ENCODE results near the gene PIP4K2C.
A peak's percentile ranks its signal among the peaks of the same experiment; 100 is the strongest.
"Not testable (repeated sequence)": the region's sequence is repeated elsewhere in the genome, so short reads cannot be mapped to it uniquely, and the experiment has no call there.

Gene PIP4K2C

GRCh38 chr12:57558864-57559263 is 32.1 kb upstream of the PIP4K2C start:
- no peak for DNase-seq (ENCODE audit: low read depth in 2 of 2)

GRCh38 chr12:57560516-57560915 is 30.5 kb upstream of the PIP4K2C start:
- DNase-seq (ENCODE audit: low read depth in 2 of 2), result no peak

GRCh38 chr12:57561117-57561516 is 29.9 kb upstream of the PIP4K2C start:
- DNase-seq (ENCODE audit: low read depth in 2 of 2), result not testable (repeated sequence)

GRCh38 chr12:57563358-57563757 is 27.6 kb upstream of the PIP4K2C start:
- DNase-seq (ENCODE audit: low read depth in 2 of 2), result no peak

GRCh38 chr12:57564178-57564740 is 26.7 kb upstream of the PIP4K2C start:
- no peak for DNase-seq (ENCODE audit: low read depth in 2 of 2)

GRCh38 chr12:57568838-57569237 is 22.2 kb upstream of the PIP4K2C start:
- no peak for DNase-seq (ENCODE audit: low read depth in 2 of 2)

GRCh38 chr12:57569858-57570257 is 21.1 kb upstream of the PIP4K2C start:
- no peak for DNase-seq (ENCODE audit: low read depth in 2 of 2)

GRCh38 chr12:57570438-57570837 is 20.6 kb upstream of the PIP4K2C start:
- not testable (repeated sequence) for DNase-seq (ENCODE audit: low read depth in 2 of 2)

GRCh38 chr12:57571926-57572762 is 18.8 kb upstream of the PIP4K2C start:
- no peak for DNase-seq (ENCODE audit: low read depth in 2 of 2)

GRCh38 chr12:57574795-57575194 is 16.2 kb upstream of the PIP4K2C start:
- no peak for DNase-seq (ENCODE audit: low read depth in 2 of 2)

- no peak for DNase-seq (ENCODE audit: low read depth in 2 of 2)
These were observed 15.0 kb upstream of the PIP4K2C start for GRCh38 chr12:57575771-57576612.

- no peak for DNase-seq (ENCODE audit: low read depth in 2 of 2)
These were observed 14.3 kb upstream of the PIP4K2C start for GRCh38 chr12:57576613-57577160.

GRCh38 chr12:57577981-57578758 is 12.8 kb upstream of the PIP4K2C start:
- DNase-seq (ENCODE audit: low read depth in 2 of 2), result no peak

GRCh38 chr12:57579011-57579410 is 12.0 kb upstream of the PIP4K2C start:
- DNase-seq (ENCODE audit: low read depth in 2 of 2), result no peak

- no peak for DNase-seq (ENCODE audit: low read depth in 2 of 2)
These were observed 11.1 kb upstream of the PIP4K2C start for GRCh38 chr12:57579677-57580465.

GRCh38 chr12:57580466-57580795 is 10.6 kb upstream of the PIP4K2C start:
- DNase-seq (ENCODE audit: low read depth in 2 of 2), result no peak

GRCh38 chr12:57581802-57582201 is 9.2 kb upstream of the PIP4K2C start:
- DNase-seq (ENCODE audit: low read depth in 2 of 2), result no peak

- DNase-seq (ENCODE audit: low read depth in 2 of 2), result no peak
These were observed 8.6 kb upstream of the PIP4K2C start for GRCh38 chr12:57582440-57582839.

- DNase-seq (ENCODE audit: low read depth in 2 of 2), result peak; percentile 47
These were observed 7.8 kb upstream of the PIP4K2C start for GRCh38 chr12:57583008-57583831.

GRCh38 chr12:57584050-57584449 is 6.9 kb upstream of the PIP4K2C start:
- DNase-seq (ENCODE audit: low read depth in 2 of 2), result no peak
